HCT116 (cell line): Measurements from ENCODE around the gene OR5K2. TPM values are rescaled to one million over a fixed set of nuclear protein-coding genes. Genes with fewer than 3 reads are reported as not detected.

Experiments used
- ATAC-seq: fragments of 200-7000 bp; cut with Tn5 transposase; 2 replicates; pipeline ENCODE4 v1.9.1; 2020; ENCODE audit warnings: mild to moderate bottlenecking, moderate library complexity
- BruUV-seq: library from RNA; stranded (reverse); fragments of 400-500 nt; replicated peaks from 2 replicates; lab custom pipeline; 2021; lab: Mats Ljungman, UMichigan
- CTCF ChIA-PET: fragments of 300-600 bp; sonication (Branson Sonifier 250); formaldehyde crosslinking; loops from one replicate; lab custom pipeline; 2021; ENCODE audit warnings: antibody characterized with exemption; lab: Charles Lee
- POLR2A ChIA-PET: fragments of 300-600, 350-600 bp; sonication (Branson Sonifier 250); formaldehyde crosslinking; loops from one replicate; lab custom pipeline; 2021; ENCODE audit warnings: antibody characterized with exemption; lab: Charles Lee
- RAD21 ChIA-PET, 2 experiments: fragments of 300-600 bp; sonication (Branson Sonifier 250); formaldehyde crosslinking; loops; one replicate each; lab custom pipeline; 2023; ENCODE audit warnings: low total read pairs in 2 of 2; ENCODE audit not compliant: uncharacterized antibody in 2 of 2, unreplicated experiment in 2 of 2, low non-redundant PET in 1 of 2; lab: Charles Lee
- DNase-seq: peaks from one replicate; pipeline ENCODE4 v3.0.0-alpha.2; 2010; ENCODE audit warnings: low read depth, low spot score
- H2AFZ ChIP-seq: fragments of 200-600 bp; shearing (Covaris generic), sonication (generic); 2 replicates; pipeline ENCODE4 v1.6.1; 2017; ENCODE audit warnings: low read depth, mixed run types, mixed read lengths, antibody characterized with exemption, low read length; ENCODE audit not compliant: poor library complexity, severe bottlenecking
- H3K27ac ChIP-seq: 2 replicates; pipeline ENCODE4 v1.5.1; 2012; ENCODE audit warnings: low read depth, low read length
- H3K27me3 ChIP-seq: fragments of 200-600 bp; sonication (generic); 2 replicates; pipeline ENCODE4 v1.6.1; 2016; ENCODE audit warnings: mixed run types, low read length, mixed read lengths; ENCODE audit not compliant: insufficient read depth
- H3K36me3 ChIP-seq, 2 experiments: fragments of 200-500 bp in 1 of 2; fragments of 200-600 bp in 1 of 2; sonication (Bioruptor generic) in 1 of 2; sonication (generic) in 1 of 2; 2 replicates each; pipeline versions ENCODE4 v1.5.1 to v1.6.1; 2014 to 2016; ENCODE audit warnings: low read length in 2 of 2, inconsistent platforms in 1 of 2, mixed read lengths in 1 of 2, mixed run types in 1 of 2; ENCODE audit not compliant: insufficient read depth in 2 of 2, control insufficient read depth in 1 of 2
- H3K4me1 ChIP-seq, 2 experiments: fragments of 200-600 bp in 1 of 2; sonication (generic) in 1 of 2; 2 replicates each; pipeline versions ENCODE4 v1.5.1 to v1.6.1; 2012 to 2017; ENCODE audit warnings: low read length in 2 of 2, inconsistent platforms in 1 of 2, mild to moderate bottlenecking in 1 of 2, mixed read lengths in 1 of 2, mixed run types in 1 of 2, moderate library complexity in 1 of 2; ENCODE audit not compliant: insufficient read depth in 2 of 2, control insufficient read depth in 1 of 2
- H3K4me2 ChIP-seq: fragments of 200-600 bp; sonication (generic); 2 replicates; pipeline ENCODE4 v1.6.1; 2017; ENCODE audit warnings: mixed run types, low read length, mixed read lengths
- H3K4me3 ChIP-seq, 2 experiments: fragments of 200-600 bp in 1 of 2; sonication (generic) in 1 of 2; replicated peaks in 1 of 2; 2 replicates each; pipeline ENCODE4 v1.5.1; 2011 to 2016; ENCODE audit warnings: low read length in 2 of 2, control low read depth in 1 of 2, low read depth in 1 of 2, mild to moderate bottlenecking in 1 of 2, mixed read lengths in 1 of 2, mixed run types in 1 of 2
- H3K79me2 ChIP-seq: fragments of 200-600 bp; sonication (generic); 2 replicates; pipeline ENCODE4 v1.6.1; 2017; ENCODE audit warnings: mild to moderate bottlenecking, mixed run types, low read length, moderate library complexity, mixed read lengths; ENCODE audit not compliant: insufficient read depth
- H3K9ac ChIP-seq: fragments of 200-600 bp; sonication (generic); 2 replicates; pipeline ENCODE4 v1.6.1; 2016; ENCODE audit warnings: low read length, mixed read lengths
- H3K9me2 ChIP-seq: fragments of 200-600 bp; sonication (generic), shearing (Covaris generic); 2 replicates; pipeline ENCODE4 v1.6.1; 2017; ENCODE audit warnings: mixed run types, mild to moderate bottlenecking, moderate library complexity; ENCODE audit not compliant: insufficient read depth
- H3K9me3 ChIP-seq, 2 experiments: fragments of 200-500 bp in 1 of 2; fragments of 200-600 bp in 1 of 2; sonication (Bioruptor generic) in 1 of 2; sonication (generic) in 1 of 2; 2 replicates each; pipeline ENCODE4 v1.6.1; 2014 to 2017; ENCODE audit warnings: low read length in 2 of 2, mixed read lengths in 2 of 2, inconsistent platforms in 1 of 2, low read depth in 1 of 2, mild to moderate bottlenecking in 1 of 2, mixed run types in 1 of 2, moderate library complexity in 1 of 2; ENCODE audit not compliant: control insufficient read depth in 1 of 2, insufficient read depth in 1 of 2
- H4K20me1 ChIP-seq: fragments of 200-600 bp; sonication (generic), shearing (Covaris generic); 2 replicates; pipeline ENCODE4 v1.6.1; 2017; ENCODE audit warnings: mixed run types, mild to moderate bottlenecking, moderate library complexity; ENCODE audit not compliant: insufficient read depth
- CBX3 ChIP-seq: IDR thresholded peaks from 2 replicates; pipeline ENCODE4 v1.6.1; 2012; ENCODE audit warnings: low read depth
- CEBPB ChIP-seq: IDR thresholded peaks from 2 replicates; pipeline ENCODE4 v1.6.1; 2012; ENCODE audit warnings: low read depth
- CTCF ChIP-seq, 3 experiments: fragments of 200-600 bp in 1 of 3; sonication (generic) in 1 of 3; IDR thresholded peaks in 2 of 3; conservative IDR thresholded peaks in 1 of 3; 2 replicates each; pipeline ENCODE4 v1.5.1; 2012 to 2017; ENCODE audit warnings: low read depth in 2 of 3, low read length in 2 of 3, antibody characterized with exemption in 1 of 3, borderline replicate concordance in 1 of 3, control low read depth in 1 of 3, mild to moderate bottlenecking in 1 of 3, mixed read lengths in 1 of 3, mixed run types in 1 of 3, moderate library complexity in 1 of 3; ENCODE audit not compliant: insufficient read depth in 1 of 3
- EGR1 ChIP-seq: IDR thresholded peaks from 2 replicates; pipeline ENCODE4 v1.6.1; 2012; ENCODE audit warnings: low read depth
- ELF1 ChIP-seq: IDR thresholded peaks from 2 replicates; pipeline ENCODE4 v1.6.1; 2012; ENCODE audit warnings: low read depth, borderline replicate concordance
- EZH2phosphoT487 ChIP-seq: fragments of 200-600 bp; IDR thresholded peaks from 2 replicates; pipeline ENCODE4 v1.6.1; 2018; ENCODE audit warnings: antibody characterized with exemption, borderline replicate concordance
- FOSL1 ChIP-seq: IDR thresholded peaks from 2 replicates; pipeline ENCODE4 v1.6.1; 2012; ENCODE audit warnings: low read depth
- JUND ChIP-seq: IDR thresholded peaks from 2 replicates; pipeline ENCODE4 v1.6.1; 2012
- MAX ChIP-seq: IDR thresholded peaks from 2 replicates; pipeline ENCODE4 v1.6.1; 2012
- POLR2A ChIP-seq: IDR thresholded peaks from 2 replicates; pipeline ENCODE4 v1.7.0; 2011; ENCODE audit warnings: borderline replicate concordance; ENCODE audit not compliant: insufficient read depth, insufficient read length; ENCODE audit errors: extremely low read depth
- POLR2AphosphoS5 ChIP-seq: IDR thresholded peaks from 2 replicates; pipeline ENCODE4 v1.6.1; 2011; ENCODE audit warnings: mild to moderate bottlenecking, low read depth, low read length, moderate library complexity
- RAD21 ChIP-seq: IDR thresholded peaks from 2 replicates; pipeline ENCODE4 v1.6.1; 2012; ENCODE audit warnings: low read depth, mild to moderate bottlenecking
- SIN3A ChIP-seq: IDR thresholded peaks from 2 replicates; pipeline ENCODE4 v1.6.1; 2012; ENCODE audit warnings: low read depth
- SP1 ChIP-seq: IDR thresholded peaks from 2 replicates; pipeline ENCODE4 v1.6.1; 2012; ENCODE audit warnings: low read depth
- SRF ChIP-seq: IDR thresholded peaks from 2 replicates; pipeline ENCODE4 v1.6.1; 2012; ENCODE audit warnings: low read depth
- TCF7L2 ChIP-seq: IDR thresholded peaks from 2 replicates; pipeline ENCODE4 v1.7.0; 2011; ENCODE audit warnings: borderline replicate concordance, inconsistent platforms; ENCODE audit not compliant: insufficient read depth, insufficient read length; ENCODE audit errors: extremely low read depth
- YY1 ChIP-seq: IDR thresholded peaks from 2 replicates; pipeline ENCODE4 v1.6.1; 2011; ENCODE audit warnings: low read length, low read depth, moderate library complexity, mild to moderate bottlenecking; ENCODE audit not compliant: insufficient replicate concordance; ENCODE audit errors: extremely low read depth
- ZNF274 ChIP-seq: fragments of 200-500 bp; sonication (Bioruptor generic); IDR thresholded peaks from 2 replicates; pipeline ENCODE4 v1.6.1; 2014; ENCODE audit warnings: mild to moderate bottlenecking, low read depth, low read length, inconsistent platforms
- intact Hi-C: fragments of 100-400 bp; cut with micrococcal nuclease; formaldehyde crosslinking; loops from 2 replicates; pipeline ENCODE4 v1.10.0; 2022
- total RNA-seq: library from RNA; stranded (reverse); gene quantifications from one replicate; pipeline ENCODE4 v1.2.1, GENCODE V29; 2021; ENCODE audit not compliant: unreplicated experiment

Gene OR5K2
- total RNA-seq, 1 experiment from 2014 or later, result not detected

GRCh38 chr3:98531622-98532274 lies 34.3 kb downstream of the OR5K2 start, which contains the start of gene GPR15:
Gene GPR15, plus strand, starts transcription at chr3:98531978. Its CDS starts 56 bp downstream, at chr3:98532034.
- Histone ChIP-seq H3K79me2 (peaks cover 84% of the 10 kb centered on the region), H4K20me1 (no peaks in the 10 kb centered on the region), H3K4me1 (peaks cover 60 to 81% of the 10 kb centered on the region in 2 experiments), H3K9me2 (no peaks in the 10 kb centered on the region), H3K4me2 (peak within 1 kb of the TSS; percentile 11; the same call in 1 of the 2 replicates), H3K36me3 (no peaks in the 10 kb centered on the region), H3K9ac (no peak within 1 kb of the TSS), H3K27ac (peak within 1 kb of the TSS; percentile 42), H3K9me3 (no peaks in the 10 kb centered on the region), H3K27me3 (no peaks in the 10 kb centered on the region), H3K4me3 (no peak within 1 kb of the TSS), H2AFZ (no peak within 1 kb of the TSS)
- TF ChIP-seq ELF1 (no peak), SIN3A (no peak), EGR1 (no peak), RAD21 (no peak), MAX (no peak), POLR2AphosphoS5 (no peak), JUND (no peak), CBX3 (no peak), SRF (no peak), EZH2phosphoT487 (no peak), POLR2A (no peak), CTCF (IDR thresholded peaks at IDR 0.05 in 2 of 3, conservative IDR thresholded peaks at IDR 0.05 in 1 of 3; ENCODE audit: borderline replicate concordance in 1 of 3, insufficient read depth in 1 of 3, low read depth in 2 of 3, low read length in 2 of 3) (no peak), ZNF274 (no peak), FOSL1 (no peak), TCF7L2 (no peak), YY1 (no peak), CEBPB (no peak), SP1 (no peak)
- DNase-seq (no peak), ATAC-seq (no peak)
- ChIA-PET CTCF (no interaction called here), RAD21 (no interaction called here), POLR2A (interaction anchor here (2.2 kb wide), 1 partner anchor 9 kb away, joined by 8 read pairs; the partner anchor contains the start of gene CLDND1)
- intact Hi-C loops, result no loop called here
- BruUV-seq, result no TSS peak
